H9 (cell line): Measurements from ENCODE around the gene ALDH5A1. TPM values are rescaled to one million over a fixed set of nuclear protein-coding genes. Genes with fewer than 3 reads are reported as not detected.

ENCODE experiments used
- DNase-seq: peaks from one replicate; pipeline ENCODE4 v3.0.0-alpha.2; 2017
- H2AFZ ChIP-seq: one replicate; pipeline ENCODE4 v1.6.1; 2013; ENCODE audit warnings: mild to moderate bottlenecking, low read length, control low read depth, moderate library complexity
- H2AK5ac ChIP-seq: 2 replicates; pipeline ENCODE4 v1.6.1; 2013; ENCODE audit warnings: low read length, control low read depth, mixed read lengths; ENCODE audit not compliant: insufficient read length
- H2BK120ac ChIP-seq: one replicate; pipeline ENCODE4 v1.6.1; 2013; ENCODE audit warnings: low read depth, mild to moderate bottlenecking, low read length, control low read depth, inconsistent platforms; ENCODE audit not compliant: poor library complexity, severe bottlenecking
- H2BK12ac ChIP-seq: 2 replicates; pipeline ENCODE4 v1.6.1; 2013; ENCODE audit warnings: low read length, control low read depth, mixed read lengths, low read depth; ENCODE audit not compliant: insufficient read length
- H2BK15ac ChIP-seq: 2 replicates; pipeline ENCODE4 v1.6.1; 2013; ENCODE audit warnings: low read depth, low read length, control low read depth
- H2BK20ac ChIP-seq: one replicate; pipeline ENCODE4 v1.6.1; 2013; ENCODE audit warnings: low read depth, mild to moderate bottlenecking, low read length, control low read depth, inconsistent platforms; ENCODE audit not compliant: poor library complexity, severe bottlenecking
- H2BK5ac ChIP-seq: 2 replicates; pipeline ENCODE4 v1.6.1; 2013; ENCODE audit warnings: low read length, control low read depth, mixed read lengths; ENCODE audit not compliant: insufficient read length
- H3K14ac ChIP-seq: 2 replicates; pipeline ENCODE4 v1.6.1; 2013; ENCODE audit warnings: low read length, control low read depth; ENCODE audit not compliant: insufficient read depth
- H3K18ac ChIP-seq: 2 replicates; pipeline ENCODE4 v1.6.1; 2013; ENCODE audit warnings: low read depth, mild to moderate bottlenecking, mixed read lengths, low read length, control low read depth; ENCODE audit not compliant: insufficient read length
- H3K23ac ChIP-seq: 2 replicates; pipeline ENCODE4 v1.6.1; 2013; ENCODE audit warnings: low read length, control low read depth, mixed read lengths, low read depth; ENCODE audit not compliant: insufficient read length
- H3K23me2 ChIP-seq: 2 replicates; pipeline ENCODE4 v1.6.1; 2013; ENCODE audit warnings: low read depth, mild to moderate bottlenecking, mixed read lengths, low read length, control low read depth; ENCODE audit not compliant: insufficient read length, poor library complexity, severe bottlenecking
- H3K27ac ChIP-seq: 2 replicates; pipeline ENCODE4 v1.5.1; 2013; ENCODE audit warnings: low read length, control low read depth, mixed read lengths, low read depth; ENCODE audit not compliant: insufficient read length
- H3K27me3 ChIP-seq: 2 replicates; pipeline ENCODE4 v1.6.1; 2013; ENCODE audit warnings: low read length, control low read depth, inconsistent platforms; ENCODE audit not compliant: insufficient read depth
- H3K4ac ChIP-seq: 2 replicates; pipeline ENCODE4 v1.6.1; 2013; ENCODE audit warnings: low read depth, mild to moderate bottlenecking, control low read depth, inconsistent platforms, low read length, moderate library complexity
- H3K4me1 ChIP-seq: 2 replicates; pipeline ENCODE4 v1.6.1; 2013; ENCODE audit warnings: low read length, control low read depth, inconsistent platforms; ENCODE audit not compliant: insufficient read depth
- H3K4me2 ChIP-seq: 2 replicates; pipeline ENCODE4 v1.6.1; 2013; ENCODE audit warnings: low read length, control low read depth, mixed read lengths; ENCODE audit not compliant: insufficient read length, insufficient read depth
- H3K56ac ChIP-seq: 2 replicates; pipeline ENCODE4 v1.6.1; 2013; ENCODE audit warnings: low read depth, mild to moderate bottlenecking, mixed read lengths, low read length, control low read depth; ENCODE audit not compliant: insufficient read length
- H3K79me1 ChIP-seq: 2 replicates; pipeline ENCODE4 v1.6.1; 2013; ENCODE audit warnings: low read depth, mild to moderate bottlenecking, moderate library complexity, low read length, control low read depth, inconsistent platforms; ENCODE audit not compliant: insufficient read depth, poor library complexity, severe bottlenecking
- H3K79me2 ChIP-seq: 2 replicates; pipeline ENCODE4 v1.6.1; 2013; ENCODE audit warnings: low read length, control low read depth, inconsistent platforms; ENCODE audit not compliant: insufficient read depth
- H3K9ac ChIP-seq: 2 replicates; pipeline ENCODE4 v1.6.1; 2013; ENCODE audit warnings: low read length, control low read depth, mixed read lengths; ENCODE audit not compliant: insufficient read length; ENCODE audit errors: extremely low read depth
- H3K9me3 ChIP-seq: one replicate; pipeline ENCODE4 v1.6.1; 2013; ENCODE audit warnings: low read depth, low read length, inconsistent platforms; ENCODE audit not compliant: control insufficient read depth
- H3T11ph ChIP-seq: one replicate; pipeline ENCODE4 v1.6.1; 2013; ENCODE audit warnings: mild to moderate bottlenecking, low read length, control low read depth, inconsistent platforms
- H4K20me1 ChIP-seq: one replicate; pipeline ENCODE4 v1.6.1; 2013; ENCODE audit not compliant: control insufficient read depth, insufficient read length, insufficient read depth
- H4K5ac ChIP-seq: 2 replicates; pipeline ENCODE4 v1.6.1; 2013; ENCODE audit warnings: low read depth, mild to moderate bottlenecking, mixed read lengths, low read length, control low read depth; ENCODE audit not compliant: insufficient read length
- H4K8ac ChIP-seq: replicated peaks from 2 replicates; pipeline ENCODE4 v1.6.1; 2013; ENCODE audit warnings: low read length, control low read depth, mixed read lengths, low read depth; ENCODE audit not compliant: insufficient read length
- H4K91ac ChIP-seq: 2 replicates; pipeline ENCODE4 v1.6.1; 2013; ENCODE audit warnings: low read depth, mild to moderate bottlenecking, moderate library complexity, mixed read lengths, low read length, control low read depth; ENCODE audit not compliant: insufficient read length
- H3K27ac Mint-ChIP-seq, 3 experiments: 2 replicates in 2 of 3; 3 replicates in 1 of 3; pipeline ENCODE4 v1.8.0; 2020 to 2021; ENCODE audit warnings: mixed read lengths in 3 of 3, mild to moderate bottlenecking in 1 of 3, moderate library complexity in 1 of 3
- H3K27me3 Mint-ChIP-seq: 2 replicates; pipeline ENCODE4 v1.8.0; 2021; ENCODE audit warnings: low read depth, mild to moderate bottlenecking, moderate library complexity, mixed read lengths
- H3K36me3 Mint-ChIP-seq, 3 experiments: 2 replicates in 2 of 3; 3 replicates in 1 of 3; pipeline ENCODE4 v1.8.0; 2020 to 2021; ENCODE audit warnings: low read depth in 3 of 3, mixed read lengths in 3 of 3; ENCODE audit not compliant: insufficient read depth in 1 of 3
- H3K4me1 Mint-ChIP-seq, 2 experiments: 2 replicates each; pipeline ENCODE4 v1.8.0; 2020; ENCODE audit warnings: mixed read lengths in 2 of 2
- H3K4me3 Mint-ChIP-seq, 2 experiments: 2 replicates in 1 of 2; 3 replicates in 1 of 2; pipeline ENCODE4 v1.8.0; 2020 to 2021; ENCODE audit warnings: mild to moderate bottlenecking in 2 of 2, mixed read lengths in 2 of 2, moderate library complexity in 1 of 2
- H3K9me3 Mint-ChIP-seq, 2 experiments: 2 replicates in 1 of 2; 3 replicates in 1 of 2; pipeline ENCODE4 v1.8.0; 2020; ENCODE audit warnings: mild to moderate bottlenecking in 2 of 2, mixed read lengths in 2 of 2, moderate library complexity in 1 of 2
- CTCF ChIP-seq: fragments of 200-600 bp; sonication (generic); conservative IDR thresholded peaks from 3 replicates; pipeline ENCODE4 v1.8.0; 2021; ENCODE audit warnings: antibody characterized with exemption, mild to moderate bottlenecking
- WGBS: extraction: QIAGEN DNeasy Blood & Tissue Kit; methylation state at CpG from one replicate; pipeline ENCODE4 v1.1.7; 2013; ENCODE audit warnings: missing lambda C conversion rate, low lambda C conversion rate, mixed read lengths; ENCODE audit not compliant: insufficient read length; ENCODE audit errors: extremely low coverage; 5-methylcytosine and 5-hydroxymethylcytosine counted together
- total RNA-seq: library from RNA; stranded (reverse); gene quantifications from 2 replicates; pipeline ENCODE4 v1.2.1, GENCODE V29; 2021

The ALDH5A1 gene
- total RNA-seq, 1 experiment from 2014 or later: 5.4 TPM

- H2BK15ac ChIP-seq: no peak overlapping the region
- Mint-ChIP-seq H3K9me3 (no peaks in the 10 kb centered on the region), H3K27me3 (no peaks in the 10 kb centered on the region), H3K4me3 (no peak overlapping the region), H3K27ac (no peak overlapping the region), H3K4me1 (peaks cover 35 to 39% of the 10 kb centered on the region in 2 experiments), H3K36me3 (no peaks in the 10 kb centered on the region)
- no peak overlapping the region for H2BK120ac ChIP-seq
- no peak overlapping the region for H3K27ac ChIP-seq
- H3K27me3 ChIP-seq: no peaks in the 10 kb centered on the region
- H3K79me2 ChIP-seq: no peaks in the 10 kb centered on the region
- H3K23me2 ChIP-seq: no peaks in the 10 kb centered on the region
- H3K4me1 ChIP-seq: peaks cover 6% of the 10 kb centered on the region; the same call in 1 of the 2 replicates
- H2BK12ac ChIP-seq: no peak overlapping the region
- no peaks in the 10 kb centered on the region for H3K9me3 ChIP-seq
- DNase-seq: no peak
- H4K8ac ChIP-seq: no peak overlapping the region
- no peak overlapping the region for H2AK5ac ChIP-seq
- no peak overlapping the region for H3K56ac ChIP-seq
- H3K18ac ChIP-seq: no peak overlapping the region
- TF ChIP-seq CTCF: no peak
- H3T11ph ChIP-seq: no peak overlapping the region
- no peak overlapping the region for H2BK20ac ChIP-seq
- no peak overlapping the region for H3K23ac ChIP-seq
- no peak overlapping the region for H2AFZ ChIP-seq
- no peak overlapping the region for H4K91ac ChIP-seq
- no peak overlapping the region for H3K4ac ChIP-seq
- no peak overlapping the region for H2BK5ac ChIP-seq
- H3K4me2 ChIP-seq: no peak overlapping the region
- no peaks in the 10 kb centered on the region for H4K20me1 ChIP-seq
- no peak overlapping the region for H4K5ac ChIP-seq
- no CpG with 5 or more reads among the region's 2 CpGs for WGBS
- H3K14ac ChIP-seq: no peak overlapping the region
- H3K9ac ChIP-seq: no peak overlapping the region
- H3K79me1 ChIP-seq: no peaks in the 10 kb centered on the region
Measured at GRCh38 chr6:24584382-24584720, 89.6 kb downstream of the ALDH5A1 start.

Other genes with a start within 250 kb of the ALDH5A1 start
- 0.57 and 0.59 TPM in 2 replicates for gene DCDC2, start 136.9 kb upstream of the ALDH5A1 start, total RNA-seq
- 85.8 and 86.3 TPM in 2 replicates for gene MRS2, start 92.0 kb upstream of the ALDH5A1 start, total RNA-seq
- gene GPLD1, start 5.4 kb upstream of the ALDH5A1 start, total RNA-seq: 7.5 and 8.0 TPM in 2 replicates
- 0.28 and 0.31 TPM in 2 replicates for gene KIAA0319, start 151.2 kb downstream of the ALDH5A1 start, total RNA-seq
- gene TDP2, start 171.9 kb downstream of the ALDH5A1 start, total RNA-seq: 54.7 and 55.6 TPM in 2 replicates
- 38.0 and 40.4 TPM in 2 replicates for gene ACOT13, start 172.1 kb downstream of the ALDH5A1 start, total RNA-seq
- 125 TPM in 2 replicates for gene C6orf62, start 224.2 kb downstream of the ALDH5A1 start, total RNA-seq